AML-193 (cell line): ENCODE data around the gene RHOF.

Experiments used
- DNase-seq, 2 experiments: peaks; one replicate each; lab custom pipeline; 2025; lab: John Stamatoyannopoulos, UW

The RHOF gene, protein sequence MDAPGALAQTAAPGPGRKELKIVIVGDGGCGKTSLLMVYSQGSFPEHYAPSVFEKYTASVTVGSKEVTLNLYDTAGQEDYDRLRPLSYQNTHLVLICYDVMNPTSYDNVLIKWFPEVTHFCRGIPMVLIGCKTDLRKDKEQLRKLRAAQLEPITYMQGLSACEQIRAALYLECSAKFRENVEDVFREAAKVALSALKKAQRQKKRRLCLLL

DNA sequence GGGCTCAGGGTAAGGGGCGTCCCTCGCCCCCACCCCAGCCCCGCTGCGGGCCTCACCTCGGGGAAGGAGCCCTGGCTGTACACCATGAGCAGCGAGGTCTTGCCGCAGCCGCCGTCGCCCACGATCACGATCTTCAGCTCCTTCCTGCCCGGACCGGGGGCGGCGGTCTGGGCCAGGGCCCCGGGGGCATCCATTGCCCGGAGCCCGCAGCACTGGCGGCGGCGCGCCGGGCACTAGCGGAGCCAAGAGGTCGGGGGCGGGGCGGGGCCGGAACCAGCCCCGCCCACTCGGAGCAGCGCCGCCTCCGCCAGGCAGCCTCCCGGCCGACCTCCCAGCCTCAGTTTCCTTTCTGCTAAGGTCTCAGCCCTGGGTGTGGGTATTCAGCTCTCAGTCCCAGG is at the start of gene RHOF:
TSS of gene RHOF (minus strand) at position 249 of the 398 bp plus-strand sequence. CDS start at position 194, 55 bp downstream.
- DNase-seq = peak; percentile 50 to 53

DNA sequence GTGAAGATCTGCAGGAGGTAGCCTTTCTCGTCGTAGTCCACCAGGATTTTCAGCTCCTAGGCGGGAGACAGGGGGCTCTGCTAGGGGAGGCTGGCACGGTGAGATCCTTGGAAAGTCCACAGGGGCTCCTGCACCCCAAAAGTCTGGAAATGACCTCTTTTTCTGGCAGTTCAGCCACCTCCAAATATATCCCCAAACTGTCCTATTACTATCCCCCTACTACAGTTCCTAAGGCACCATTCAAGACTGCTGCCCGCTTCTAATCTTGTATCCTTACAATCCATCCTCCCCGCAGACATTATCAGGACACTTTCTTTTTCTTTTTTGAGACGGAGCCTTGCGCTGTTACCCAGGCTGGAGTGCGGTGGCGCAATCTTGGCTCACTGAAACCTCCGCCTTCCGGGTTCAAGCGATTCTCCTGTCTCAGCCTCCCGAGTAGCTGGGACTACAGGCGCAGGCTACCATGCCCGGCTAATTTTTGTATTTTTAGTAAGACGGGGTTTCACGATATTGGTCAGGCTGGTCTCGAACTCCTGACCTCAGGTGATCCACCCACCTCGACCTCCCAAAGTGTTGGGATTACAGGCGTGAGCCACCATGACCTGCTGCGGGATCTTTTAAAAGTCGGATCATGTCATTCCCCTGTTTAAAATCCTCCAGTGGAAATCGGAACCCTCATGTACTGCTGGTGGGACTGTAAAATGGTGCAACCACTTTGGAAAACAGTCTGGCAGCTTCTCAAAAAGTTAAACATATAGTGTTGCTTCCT is 46.7 kb upstream of the RHOF start:
- no peak for DNase-seq

DNA sequence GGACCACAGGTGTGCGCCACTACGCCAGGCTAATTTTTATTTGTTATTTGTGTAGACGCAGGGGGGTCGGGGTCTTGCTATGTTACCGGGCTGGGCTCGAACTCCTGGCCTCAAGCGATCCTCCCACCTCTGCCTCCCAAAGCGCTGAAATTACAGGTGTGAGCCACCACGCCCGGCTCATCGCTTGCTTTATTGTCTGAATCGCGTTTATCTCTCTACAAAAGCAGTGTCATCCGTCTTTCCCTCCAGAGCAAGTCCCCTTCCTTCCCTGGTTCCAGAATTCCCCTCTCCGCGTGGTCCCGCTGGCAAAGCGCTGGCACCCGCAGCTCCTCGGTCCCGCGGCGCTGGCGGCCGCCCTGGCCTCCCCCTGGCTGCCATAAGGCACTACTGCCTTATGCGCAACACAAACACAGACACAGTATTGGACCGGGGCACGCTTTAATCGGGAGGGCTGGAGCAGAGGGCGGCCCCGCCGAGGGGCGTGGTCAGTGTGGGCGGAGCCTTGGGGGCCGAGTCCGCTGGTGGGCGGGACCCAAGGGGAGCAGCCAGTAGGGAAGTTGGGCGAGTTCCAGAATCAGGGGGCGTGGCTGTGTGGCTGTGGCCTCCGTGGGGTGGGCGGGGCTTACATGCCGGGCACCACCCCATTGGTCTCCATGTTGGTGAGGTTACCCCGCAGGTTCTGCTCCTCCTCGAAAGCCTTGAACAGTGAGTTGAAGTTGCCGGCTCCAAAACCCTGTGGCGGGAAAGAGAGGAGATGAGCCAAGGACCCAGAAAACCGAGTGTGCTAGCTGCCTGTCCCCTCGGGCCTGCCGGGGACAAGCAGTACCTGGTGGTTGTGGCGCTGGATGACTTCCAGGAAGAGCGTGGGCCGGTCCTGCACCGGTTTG is 45.9 kb upstream of the RHOF start:
- peak; percentile 93 for DNase-seq

DNA sequence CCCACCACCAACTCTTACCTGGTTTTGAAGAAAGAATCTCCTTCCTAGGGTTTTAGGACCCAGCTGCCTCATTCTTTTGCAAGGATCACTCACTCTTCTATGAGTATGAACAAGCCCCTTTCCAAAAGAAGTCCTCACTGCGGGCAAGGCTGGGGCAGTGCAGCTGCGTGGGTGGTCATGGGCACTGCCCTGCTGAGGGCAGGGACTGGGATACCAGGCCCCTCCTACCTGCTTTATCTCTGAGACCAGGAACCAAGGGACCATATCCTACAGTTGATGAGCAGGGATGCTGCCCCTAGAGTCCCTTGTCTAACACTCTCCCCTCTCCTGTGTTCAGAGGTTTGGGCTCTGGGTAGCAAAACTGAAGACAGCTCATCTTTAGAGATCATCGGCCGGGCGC is 44.6 kb upstream of the RHOF start:
- DNase-seq = no peak

DNA sequence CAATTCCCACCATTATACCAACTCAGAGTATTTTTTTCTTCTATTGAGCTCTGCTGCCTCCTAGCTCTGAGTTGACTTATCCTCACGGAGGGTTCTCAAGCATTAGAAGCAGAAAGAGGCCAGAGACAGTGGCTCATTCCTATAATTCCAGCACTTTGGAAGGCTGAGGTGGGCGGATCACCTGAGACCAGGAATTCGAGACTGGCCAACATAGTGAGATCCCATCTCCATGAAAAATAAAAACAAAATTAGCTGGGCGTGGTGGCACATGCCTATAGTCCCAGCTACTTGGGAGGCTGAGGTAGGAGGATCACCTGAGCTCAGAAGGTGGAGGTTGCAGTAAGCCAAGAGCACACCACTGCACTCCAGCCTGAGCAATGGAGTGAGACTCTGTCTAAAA is 44.2 kb upstream of the RHOF start:
- no peak for DNase-seq

DNA sequence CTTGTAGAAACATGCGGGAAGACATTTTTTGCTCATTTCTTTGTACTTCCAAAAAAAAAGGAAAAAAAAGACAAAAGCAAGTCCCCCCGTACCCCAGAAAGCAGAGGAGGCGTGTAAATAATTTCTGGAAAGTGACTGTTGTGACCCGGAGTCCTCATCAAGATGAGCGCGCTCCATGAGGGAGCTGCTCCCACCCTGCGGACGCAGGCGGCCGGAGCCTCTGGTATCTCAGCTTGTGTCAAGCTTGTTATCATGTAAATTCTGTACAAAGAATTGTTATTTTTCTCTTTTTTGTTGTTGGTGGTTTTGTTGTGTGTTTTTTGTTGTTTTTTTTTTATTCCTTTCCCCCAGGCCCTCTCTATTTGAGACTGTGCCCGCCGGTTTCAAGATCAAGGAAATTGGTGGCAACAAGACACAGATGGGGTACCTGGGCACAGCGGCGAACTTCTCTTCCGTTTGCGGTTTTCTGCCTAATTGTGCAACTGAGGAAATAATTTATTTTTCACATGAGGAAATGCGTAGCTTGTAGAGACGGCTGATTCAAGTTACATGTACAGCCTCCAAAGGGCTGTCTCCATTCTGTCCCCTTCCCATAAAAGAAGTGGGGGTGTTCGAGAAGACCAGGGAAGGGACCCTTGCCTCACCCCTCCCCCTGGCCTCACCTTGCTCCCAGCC is 38.2 kb upstream of the RHOF start:
- no peak for DNase-seq

DNA sequence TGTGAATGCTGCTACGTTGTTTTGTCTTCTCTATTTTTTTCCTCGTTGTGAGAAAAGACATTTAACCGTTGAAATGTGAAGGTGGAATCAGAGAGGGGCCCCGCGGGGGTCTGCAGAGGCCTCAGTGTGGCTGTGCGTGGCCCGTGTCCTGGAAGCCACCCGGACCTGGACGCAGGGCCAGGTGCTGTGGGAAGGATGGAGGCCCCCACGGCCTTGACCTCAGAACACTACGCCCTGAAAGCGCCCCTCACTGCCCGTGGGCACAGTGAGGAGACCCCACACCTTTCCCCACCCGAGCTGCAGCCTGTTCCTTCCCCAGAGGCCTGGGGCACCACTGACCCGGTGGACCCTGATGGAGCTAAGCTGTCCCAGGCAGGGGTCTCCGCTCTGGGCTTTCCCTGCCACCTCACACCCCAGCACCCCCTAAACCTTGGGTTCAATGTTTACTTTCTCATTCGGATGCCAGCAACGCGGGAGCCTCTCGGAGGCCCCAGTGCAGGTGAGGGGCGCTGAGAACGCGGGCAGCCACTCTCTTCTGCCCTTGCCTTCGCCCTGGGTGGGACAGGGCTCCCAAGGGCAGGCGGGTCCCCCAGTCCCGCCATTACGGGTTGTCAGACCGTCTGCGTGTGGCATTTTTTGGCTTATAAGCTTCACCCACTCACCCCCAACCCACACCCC is 37.2 kb upstream of the RHOF start:
- no peak for DNase-seq

DNA sequence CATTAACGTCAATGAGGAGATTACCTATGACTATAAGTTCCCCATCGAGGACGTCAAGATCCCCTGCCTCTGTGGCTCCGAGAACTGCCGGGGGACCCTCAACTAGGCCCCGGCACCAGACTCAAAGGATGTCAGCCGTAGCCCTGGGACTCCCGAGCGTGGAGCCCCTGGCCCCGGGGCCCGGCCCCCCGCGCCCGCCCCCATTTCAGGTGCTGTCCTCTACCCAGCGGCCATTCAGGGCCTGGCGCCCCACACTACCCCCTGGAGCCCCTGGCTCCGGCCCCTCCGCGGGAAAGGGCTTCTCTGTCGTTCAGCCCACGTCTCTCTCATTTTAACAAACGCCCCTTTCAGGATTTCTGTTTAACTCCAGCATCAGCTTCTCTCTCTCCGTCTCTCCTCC is 36.6 kb upstream of the RHOF start:
- no peak for DNase-seq

DNA sequence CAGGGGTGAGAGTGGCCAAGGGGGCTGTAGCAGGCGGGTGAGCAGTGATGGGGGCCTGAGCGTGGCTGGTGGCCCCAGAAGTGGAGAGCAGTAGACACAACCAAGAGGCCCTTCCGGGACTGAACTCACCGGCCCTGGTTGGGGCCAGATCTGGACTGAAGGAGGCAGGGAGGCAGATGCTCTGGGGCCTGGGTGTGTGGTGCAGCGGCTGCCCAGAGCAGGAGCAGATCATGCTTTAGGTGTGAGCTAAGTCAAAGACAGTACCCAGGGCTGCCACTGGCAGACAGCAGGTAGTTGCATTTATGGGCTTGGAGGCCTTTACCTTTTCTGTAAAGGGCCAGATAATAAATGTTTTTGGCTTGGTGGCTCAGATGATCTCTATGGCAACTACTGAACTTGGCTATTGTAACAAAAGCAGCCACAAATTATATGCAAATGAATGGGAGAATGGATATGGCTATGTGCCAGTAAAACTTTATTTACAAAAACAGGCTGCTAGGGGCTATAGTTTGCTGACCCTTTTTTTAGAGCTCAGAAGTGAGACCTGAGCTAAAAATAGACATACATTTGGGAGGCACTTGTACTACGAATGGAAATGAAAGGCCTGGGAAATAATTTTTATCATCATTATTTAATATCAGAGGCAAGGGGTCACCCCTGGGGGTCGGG is 35.9 kb upstream of the RHOF start:
- no peak for DNase-seq

DNA sequence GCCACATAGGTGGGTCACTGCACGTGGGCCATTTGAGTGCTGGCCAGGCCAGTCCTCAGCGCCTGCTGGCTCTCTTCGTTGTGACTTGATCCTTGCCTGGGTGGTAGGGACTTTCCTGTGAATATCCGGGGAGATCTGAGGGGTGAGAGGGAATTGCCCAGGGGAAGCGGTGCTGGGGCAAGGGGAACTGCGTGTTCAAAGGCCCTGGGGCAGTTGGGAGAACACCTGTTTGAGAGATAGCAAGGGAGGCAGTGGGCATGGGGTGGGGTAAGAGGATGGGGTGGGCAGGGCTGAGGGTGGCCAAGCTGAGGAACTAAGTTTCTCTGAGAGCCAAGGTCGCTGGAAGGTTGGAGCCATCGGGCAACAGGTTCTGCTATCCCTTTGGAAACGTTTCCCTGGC is 35.3 kb upstream of the RHOF start:
- no peak for DNase-seq

DNA sequence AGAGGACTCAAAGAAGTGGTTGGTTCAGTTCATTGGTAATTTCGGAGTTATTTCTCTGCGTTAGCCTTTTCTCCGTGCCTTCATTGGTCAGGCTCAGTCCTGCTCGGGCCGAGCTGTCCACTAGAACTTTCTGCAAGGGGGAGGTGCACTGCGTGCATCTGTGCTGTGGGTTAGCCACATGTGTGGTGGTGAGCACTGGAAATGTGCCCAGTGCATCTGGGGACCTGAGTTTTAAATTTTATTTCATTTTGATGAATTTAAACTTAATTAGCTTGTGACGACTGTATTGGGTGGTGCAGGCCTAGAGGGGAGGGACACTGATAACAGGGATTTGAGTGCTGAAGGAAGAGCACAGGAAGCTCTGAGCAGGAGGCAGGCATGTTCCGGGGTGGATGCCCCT is 34.8 kb upstream of the RHOF start:
- no peak for DNase-seq

DNA sequence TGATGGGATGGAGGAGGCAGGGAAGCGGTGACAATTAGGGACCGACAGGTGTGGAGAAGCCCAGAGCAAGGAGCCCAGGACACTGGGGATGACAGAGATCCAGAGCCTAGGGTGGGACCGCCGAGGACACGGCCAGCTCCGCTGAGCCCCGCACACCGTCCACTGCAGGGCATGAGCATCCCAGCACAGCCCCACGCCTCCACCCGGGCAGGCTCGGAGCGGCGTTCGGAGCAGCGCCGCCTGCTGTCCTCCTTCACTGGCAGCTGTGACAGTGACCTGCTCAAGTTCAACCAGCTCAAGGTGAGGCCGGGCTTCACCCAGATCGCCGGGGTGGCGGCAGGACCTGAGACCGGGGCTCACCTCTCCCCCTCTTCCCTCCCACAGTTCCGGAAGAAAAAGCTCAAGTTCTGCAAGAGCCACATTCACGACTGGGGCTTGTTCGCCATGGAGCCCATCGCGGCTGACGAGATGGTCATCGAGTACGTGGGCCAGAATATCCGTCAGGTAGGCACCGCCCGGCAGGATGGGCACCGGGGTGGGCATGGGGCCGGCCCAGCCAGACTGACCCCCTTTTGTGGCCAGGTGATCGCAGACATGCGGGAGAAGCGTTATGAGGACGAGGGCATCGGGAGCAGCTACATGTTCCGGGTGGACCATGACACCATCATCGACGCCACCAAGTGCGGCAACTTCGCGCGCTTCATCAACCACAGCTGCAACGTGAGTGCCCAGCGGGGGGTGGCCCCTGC is 34.0 kb upstream of the RHOF start:
- DNase-seq = no peak

DNA sequence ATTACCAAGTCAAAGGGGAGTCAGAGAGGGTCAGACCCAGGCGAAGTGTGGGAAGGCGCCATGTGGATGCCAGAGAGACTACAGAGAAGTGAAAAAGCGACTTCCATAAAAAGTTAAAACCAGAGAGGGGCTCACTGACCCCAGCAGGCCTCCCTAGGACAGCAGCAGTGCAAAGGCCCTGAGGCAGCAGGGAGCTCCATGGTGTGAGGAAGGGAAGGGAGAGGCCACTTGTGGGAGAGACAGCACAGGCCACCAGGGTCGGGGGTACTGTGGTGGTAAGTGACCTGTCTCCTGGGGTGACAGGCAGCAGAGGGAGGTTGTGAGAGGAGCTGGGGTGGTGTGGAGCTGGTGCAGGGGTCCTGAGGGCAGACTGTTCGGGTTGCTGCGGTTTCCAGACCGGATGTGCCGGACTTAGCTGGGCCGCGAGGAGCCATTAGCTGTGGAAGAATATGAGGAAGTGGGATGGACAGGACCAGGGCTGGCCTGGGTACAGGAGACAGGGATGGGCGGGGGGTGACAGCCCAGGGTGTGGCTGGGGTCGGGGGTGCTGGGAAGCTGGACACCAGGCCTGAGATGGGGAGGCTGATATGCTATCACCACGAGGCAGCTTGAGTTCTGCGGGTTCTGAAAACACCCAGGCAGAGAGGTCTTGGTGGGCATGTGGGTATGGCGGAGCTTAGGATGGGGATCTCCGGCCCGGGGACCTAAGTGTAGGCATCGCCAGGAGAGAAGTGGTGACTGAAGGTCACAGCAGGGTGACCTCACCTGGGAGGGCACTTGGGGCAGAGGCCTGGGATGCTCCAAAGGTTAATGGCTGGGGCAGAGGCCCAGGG is 33.0 kb upstream of the RHOF start:
- no peak for DNase-seq

DNA sequence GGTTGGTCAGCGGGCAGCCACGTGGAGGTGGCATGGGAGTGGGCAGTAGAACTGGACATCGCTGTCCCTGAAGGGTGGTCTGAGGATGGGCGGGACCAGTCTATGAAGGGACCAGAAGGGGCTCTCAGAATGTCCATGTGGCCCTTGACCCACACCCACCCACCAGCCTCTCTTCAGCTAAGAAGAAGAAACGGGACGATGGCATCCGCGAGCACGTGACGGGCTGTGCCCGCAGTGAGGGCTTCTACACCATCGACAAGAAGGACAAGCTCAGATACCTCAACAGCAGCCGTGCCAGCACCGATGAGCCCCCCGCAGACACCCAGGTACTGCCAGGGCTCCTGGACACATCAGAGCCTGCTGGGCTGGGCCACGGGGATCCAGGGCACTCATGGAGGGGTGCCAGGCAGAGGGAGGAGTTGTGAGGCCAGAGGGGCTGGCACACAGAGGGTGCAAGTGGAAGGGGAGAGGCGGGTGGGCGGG is 31.6 kb upstream of the RHOF start:
- DNase-seq = no peak

DNA sequence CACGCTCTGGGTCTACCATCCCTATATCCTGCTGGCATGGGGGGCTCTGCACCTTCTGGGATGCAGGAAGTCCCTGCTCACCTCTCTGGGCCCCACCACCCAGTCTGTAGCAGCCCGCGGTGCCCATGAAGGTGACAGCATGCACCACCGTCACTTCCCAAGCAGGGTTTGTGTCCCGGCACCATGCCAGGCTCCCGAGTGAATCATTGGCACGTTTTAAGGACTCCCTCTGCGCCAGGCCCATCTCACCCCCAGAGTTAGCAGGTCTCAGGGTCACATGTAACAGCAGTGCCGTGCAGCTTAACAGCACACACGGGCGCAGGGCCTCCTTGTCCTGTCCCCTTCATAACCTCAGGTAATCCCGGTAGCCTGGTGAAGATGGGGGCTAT is 30.2 kb upstream of the RHOF start:
- DNase-seq = no peak

DNA sequence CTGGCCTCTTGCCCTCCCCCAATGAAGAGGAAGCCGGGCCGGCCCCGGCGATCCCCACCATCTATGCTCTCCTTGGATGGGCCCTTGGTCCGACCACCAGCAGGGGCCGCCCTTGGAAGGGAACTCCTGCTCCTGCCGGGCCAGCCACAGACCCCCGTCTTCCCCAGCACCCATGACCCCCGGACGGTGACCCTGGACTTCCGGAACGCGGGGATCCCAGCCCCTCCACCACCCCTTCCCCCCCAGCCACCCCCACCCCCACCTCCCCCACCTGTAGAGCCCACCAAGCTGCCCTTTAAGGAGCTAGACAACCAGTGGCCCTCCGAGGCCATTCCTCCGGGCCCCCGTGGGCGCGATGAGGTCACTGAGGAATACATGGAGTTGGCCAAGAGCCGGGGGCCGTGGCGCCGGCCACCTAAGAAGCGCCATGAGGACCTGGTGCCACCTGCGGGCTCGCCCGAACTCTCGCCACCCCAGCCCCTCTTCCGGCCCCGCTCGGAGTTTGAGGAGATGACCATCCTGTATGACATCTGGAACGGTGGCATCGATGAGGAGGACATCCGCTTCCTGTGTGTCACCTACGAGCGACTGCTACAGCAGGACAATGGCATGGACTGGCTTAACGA is 29.7 kb upstream of the RHOF start:
- DNase-seq = no peak

DNA sequence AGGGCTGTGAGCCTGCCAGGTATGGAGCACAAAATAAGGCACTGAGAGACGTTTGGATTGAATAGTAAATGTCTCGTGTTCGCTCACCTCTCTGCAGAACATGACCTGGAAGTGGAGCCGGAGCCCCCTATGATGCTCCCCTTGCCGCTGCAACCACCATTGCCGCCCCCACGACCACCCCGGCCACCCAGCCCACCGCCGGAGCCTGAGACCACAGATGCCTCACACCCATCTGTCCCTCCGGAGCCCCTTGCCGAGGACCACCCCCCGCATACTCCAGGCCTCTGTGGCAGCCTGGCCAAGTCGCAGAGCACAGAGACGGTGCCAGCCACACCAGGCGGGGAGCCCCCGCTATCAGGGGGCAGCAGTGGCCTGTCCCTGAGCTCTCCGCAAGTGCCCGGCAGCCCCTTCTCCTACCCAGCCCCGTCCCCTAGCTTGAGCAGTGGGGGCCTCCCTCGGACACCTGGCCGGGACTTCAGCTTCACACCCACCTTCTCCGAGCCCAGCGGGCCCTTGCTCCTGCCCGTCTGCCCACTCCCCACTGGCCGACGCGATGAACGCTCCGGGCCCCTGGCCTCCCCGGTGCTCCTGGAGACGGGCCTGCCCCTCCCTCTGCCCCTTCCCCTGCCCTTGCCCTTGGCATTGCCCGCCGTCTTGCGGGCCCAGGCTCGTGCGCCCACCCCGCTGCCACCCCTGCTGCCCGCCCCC is 29.1 kb upstream of the RHOF start:
- DNase-seq = no peak

DNA sequence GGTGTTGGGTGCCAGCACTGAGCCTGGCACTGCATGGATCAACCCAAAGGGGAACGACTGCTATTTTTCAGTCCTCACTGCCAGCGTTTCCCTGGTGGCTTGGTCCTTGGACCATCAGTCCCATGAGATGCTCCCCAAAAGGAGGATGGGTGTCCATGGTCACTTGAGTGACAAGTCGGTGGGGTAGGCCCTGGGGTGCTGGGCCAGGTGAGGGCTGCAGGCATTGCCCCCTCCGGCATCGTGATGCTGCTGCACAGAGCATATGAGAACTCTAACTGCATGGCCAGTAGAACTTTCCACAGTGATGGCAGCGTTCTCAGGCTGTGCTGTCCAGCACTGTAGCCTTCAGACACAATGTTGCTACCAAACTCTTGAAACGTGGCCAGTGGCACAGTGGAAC is 26.6 kb upstream of the RHOF start:
- no peak for DNase-seq
